Measurements from ENCODE around the gene GFOD1.

Gene GFOD1

DNA sequence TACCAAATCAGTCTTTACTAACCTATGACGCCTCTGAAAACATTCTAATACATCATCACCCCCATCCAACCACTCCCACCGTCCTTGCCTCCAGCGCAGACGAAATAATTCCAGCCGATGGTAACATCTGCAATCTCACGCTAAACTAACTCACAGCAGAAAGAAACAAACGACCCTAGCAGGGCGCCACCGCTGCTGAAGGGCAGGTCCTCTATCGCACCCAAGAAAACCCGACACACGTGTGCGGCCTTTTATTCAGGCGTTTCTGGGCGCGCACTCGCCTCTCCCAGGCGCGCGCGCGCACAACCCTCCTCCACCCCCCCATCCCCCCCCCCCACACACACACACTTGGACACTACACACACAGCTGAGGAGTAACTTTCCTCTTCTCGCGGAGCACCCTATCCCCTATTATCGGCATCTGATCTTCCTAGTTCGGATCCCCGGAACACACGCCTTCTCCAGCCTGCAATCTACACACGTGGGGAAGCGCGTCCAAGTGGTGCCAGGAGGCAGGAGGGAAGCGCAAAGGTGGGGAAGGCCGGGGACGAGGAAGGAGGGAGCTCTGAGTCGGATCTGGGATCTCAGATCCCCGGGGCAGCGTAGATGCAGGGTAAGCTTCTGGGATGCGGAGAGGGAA lies 1.4 kb downstream of the GFOD1 start:
- DNase-seq (ENCODE audit: low read depth): peak; percentile 23

- DNase-seq (ENCODE audit: low read depth): no peak
Observed at GRCh38 chr6:13485303-13485702, 2.1 kb downstream of the GFOD1 start.

DNA sequence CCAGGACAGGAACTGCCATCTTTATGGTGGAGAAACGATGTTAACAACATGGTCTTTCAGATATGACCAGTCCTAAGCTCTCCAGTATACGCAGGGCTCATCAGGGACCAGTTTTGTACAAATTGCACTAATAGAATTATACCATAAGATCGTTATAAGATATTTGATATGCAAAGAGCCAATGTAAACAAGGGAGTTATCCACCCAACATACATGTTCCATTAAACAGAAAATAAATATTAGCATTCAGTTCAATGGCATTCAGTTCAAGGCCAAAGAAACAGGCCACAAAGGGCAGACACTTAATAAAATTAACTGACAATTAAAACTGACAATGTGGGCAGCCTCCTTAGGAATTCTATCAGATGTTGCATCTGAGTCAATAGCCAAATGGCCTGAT lies 2.6 kb downstream of the GFOD1 start:
- no peak for DNase-seq (ENCODE audit: low read depth)

DNA sequence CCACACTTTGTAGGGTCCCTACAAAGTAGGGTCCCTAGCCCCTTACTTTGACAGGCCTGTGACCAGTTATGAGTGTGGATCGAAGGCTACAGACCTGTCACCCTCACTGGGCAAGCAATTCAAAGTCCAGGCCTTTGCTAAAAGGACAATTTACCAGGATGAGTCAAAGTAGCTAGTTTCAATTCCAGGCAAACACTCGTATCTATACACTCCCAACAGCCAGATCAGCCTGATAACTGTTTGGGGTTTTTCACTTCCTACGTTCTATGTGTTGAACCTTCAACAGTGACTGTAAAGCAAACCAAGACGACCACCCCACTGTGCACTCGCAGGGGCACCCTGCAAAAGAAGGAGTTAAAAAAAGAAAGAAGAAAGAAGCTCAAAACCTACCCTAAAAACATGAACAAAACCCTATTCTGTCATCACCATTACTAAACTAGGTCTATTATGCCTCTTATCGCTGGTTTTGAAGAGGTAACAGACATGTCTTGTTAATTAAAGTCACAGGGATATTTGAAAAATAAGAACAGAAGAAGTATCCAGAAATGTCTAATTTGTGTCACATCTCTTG lies 3.2 kb downstream of the GFOD1 start:
- no peak for DNase-seq (ENCODE audit: low read depth)

DNA sequence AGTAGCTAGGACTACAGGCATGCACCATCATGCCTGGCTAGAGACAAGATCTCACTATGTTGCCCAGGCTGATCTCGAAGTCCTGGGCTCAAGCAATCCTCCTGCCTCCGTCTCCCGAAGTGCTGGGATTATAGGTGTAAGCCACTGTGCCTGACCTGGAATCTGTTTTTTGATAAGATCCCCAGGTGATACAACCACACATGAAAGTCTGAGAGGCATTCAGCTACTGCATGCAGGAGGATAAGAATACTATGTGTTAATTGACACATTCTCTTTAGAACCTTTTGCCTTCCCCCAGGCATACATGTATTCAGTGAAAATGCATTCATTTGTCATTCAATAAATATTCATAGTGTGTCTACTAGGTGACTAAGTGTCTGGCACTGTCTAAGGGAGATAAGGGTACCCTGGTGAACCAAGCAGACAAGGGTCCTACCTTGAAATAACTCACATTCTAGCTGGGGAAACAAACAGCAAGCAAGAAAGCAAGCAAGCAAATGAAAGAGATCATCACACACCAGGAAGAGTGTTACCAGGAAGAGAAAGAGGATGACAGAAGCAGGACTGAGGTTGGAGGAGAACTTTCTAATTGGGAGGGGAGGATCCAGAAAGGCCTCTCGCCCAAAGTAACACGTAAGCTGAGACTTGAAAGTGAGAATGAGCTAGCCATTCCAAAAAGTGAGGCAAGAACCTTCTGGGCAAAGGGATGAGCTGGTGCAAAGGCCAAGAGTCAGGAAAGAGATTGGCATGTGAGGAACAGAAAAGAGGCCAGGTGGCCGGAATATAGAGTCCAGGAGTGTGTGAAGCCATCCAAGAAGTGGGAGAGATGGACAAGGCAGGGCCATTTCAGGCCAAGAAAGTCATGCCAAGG lies 6.5 kb downstream of the GFOD1 start:
- no peak for DNase-seq (ENCODE audit: low read depth)

DNA sequence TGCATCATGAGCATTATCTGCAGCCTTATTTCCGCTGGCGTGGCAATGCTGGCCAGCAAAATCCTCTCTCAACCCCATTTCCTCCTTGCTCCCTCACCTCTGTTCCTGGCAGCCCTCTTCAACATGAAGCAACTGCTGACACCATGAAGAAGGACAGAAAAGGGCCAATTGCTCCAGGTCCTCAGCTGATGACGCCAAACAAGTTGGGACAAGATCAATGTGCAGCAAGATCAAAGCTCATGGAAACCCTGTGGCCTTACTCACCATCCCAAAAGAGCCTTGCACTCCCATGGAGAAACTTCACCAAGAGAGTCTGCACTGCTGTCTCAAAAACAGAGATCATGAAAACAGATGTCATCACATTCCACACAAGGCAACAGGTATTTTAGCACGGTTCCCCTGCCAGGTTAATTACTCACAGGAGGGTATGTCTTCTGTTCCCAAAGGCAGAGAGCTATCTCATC lies 7.4 kb downstream of the GFOD1 start:
- no peak for DNase-seq (ENCODE audit: low read depth)

GRCh38 chr6:13479206-13479800 lies 8.1 kb downstream of the GFOD1 start:
- no peak for DNase-seq (ENCODE audit: low read depth)

- DNase-seq (ENCODE audit: low read depth): no peak
Observed at GRCh38 chr6:13478525-13478966, 8.9 kb downstream of the GFOD1 start.

GRCh38 chr6:13474787-13475186 lies 12.6 kb downstream of the GFOD1 start:
- DNase-seq (ENCODE audit: low read depth): no peak

- DNase-seq (ENCODE audit: low read depth): no peak
Observed at GRCh38 chr6:13474360-13474759, 13.0 kb downstream of the GFOD1 start.

DNA sequence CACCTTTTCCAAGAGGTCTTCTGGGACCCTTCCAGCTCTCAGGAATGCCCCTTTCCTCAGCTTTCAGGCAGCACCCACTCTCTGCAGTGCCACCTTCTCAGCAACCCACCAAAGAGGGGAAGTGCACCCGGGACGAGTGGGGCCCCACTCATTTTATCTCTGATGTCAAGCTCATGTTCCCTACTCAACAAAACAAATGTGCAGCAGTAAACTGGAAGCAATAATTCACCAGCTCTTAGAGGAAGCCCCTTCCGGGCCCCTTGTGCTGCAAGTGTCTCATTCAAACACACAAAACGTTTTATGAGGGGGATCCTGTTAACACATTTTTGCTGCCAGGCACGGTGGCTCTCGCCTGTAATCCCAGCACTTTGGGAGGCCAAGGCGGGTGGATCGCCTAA lies 13.6 kb downstream of the GFOD1 start:
- no peak for DNase-seq (ENCODE audit: low read depth)

GRCh38 chr6:13472976-13473767 lies 14.2 kb downstream of the GFOD1 start:
- DNase-seq (ENCODE audit: low read depth): no peak

GRCh38 chr6:13472099-13472498 lies 15.3 kb downstream of the GFOD1 start:
- no peak for DNase-seq (ENCODE audit: low read depth)

DNA sequence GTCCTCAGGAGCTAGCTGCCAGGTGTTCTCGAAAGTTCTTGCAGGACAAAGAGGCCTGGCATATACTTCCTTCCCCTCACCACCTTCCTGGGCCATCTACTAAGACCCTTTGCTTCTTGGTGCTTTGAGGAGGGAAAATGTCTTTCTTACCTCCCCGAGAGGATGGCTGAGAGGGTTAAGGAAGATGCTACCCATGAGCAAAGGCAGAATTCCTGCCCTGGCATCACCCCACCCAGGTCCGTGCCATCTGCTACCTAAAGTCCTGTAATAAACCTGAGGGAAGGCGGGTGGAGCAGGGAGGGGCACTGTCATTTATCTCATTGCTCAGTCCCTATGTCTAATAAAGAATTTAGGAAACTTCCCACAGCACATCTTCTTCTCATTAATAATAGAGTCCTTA lies 16.2 kb downstream of the GFOD1 start:
- DNase-seq (ENCODE audit: low read depth): no peak

DNA sequence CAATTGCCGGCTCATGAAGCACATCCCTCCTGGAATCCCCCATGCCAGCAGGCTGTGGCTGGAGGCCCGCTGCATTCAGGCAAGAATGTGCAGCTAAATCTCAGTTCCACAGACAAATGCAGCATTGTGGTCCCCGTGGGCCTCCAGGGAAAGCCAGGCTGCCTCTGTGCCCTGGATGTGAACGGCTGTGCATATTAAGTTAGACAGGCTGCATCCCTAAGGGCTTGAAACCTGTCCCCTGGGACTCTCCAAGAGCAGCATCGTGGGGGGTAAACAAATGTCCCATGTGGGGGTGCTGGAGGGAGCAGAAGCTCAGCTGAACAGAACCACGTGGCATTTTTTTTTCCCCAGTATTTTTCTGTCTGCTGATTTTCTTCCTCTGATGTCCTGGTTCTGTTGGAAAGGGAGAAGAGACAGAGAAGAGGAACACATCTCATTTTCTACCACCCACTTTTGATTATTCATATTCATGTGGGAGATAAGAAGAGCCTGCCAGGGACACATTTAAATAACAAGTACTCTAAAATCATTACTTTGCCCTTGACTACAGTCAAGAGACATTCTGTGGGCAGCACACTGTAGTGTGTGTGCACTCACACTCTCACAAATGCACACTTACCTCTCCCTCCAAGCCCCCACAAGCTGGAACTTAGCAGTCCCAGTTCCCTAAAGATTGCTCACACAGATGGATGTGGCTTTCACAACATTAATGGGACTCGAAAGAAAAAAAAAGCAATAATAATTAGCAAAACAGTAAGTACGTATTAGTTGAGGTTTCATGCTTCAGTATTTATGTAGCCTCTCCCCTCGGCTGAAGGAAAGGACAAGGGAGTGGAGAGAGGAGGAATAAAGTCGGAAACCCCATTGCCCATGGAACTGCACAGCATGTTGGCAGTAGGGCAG lies 16.9 kb downstream of the GFOD1 start:
- no peak for DNase-seq (ENCODE audit: low read depth)

- DNase-seq (ENCODE audit: low read depth): no peak
Observed at GRCh38 chr6:13469693-13470092, 17.7 kb downstream of the GFOD1 start.

DNA sequence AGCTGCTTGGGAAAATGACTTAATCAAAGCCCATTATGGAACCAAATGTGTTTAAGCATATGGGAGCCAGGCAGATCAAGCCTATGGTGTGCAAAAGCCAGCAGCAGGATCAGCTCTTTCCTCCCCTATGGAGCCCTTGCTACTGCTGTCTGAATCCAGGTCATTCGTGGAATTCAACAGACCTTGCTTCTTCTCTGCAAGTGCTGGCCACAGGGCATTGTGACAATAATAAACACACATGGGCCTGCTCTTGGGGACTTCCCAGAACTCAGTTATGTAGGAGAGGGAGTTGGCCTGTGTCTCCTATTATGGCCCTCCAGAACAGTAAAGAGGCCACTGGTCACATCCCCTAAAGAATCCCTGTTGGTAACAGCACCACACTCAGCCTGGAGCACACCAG lies 18.6 kb downstream of the GFOD1 start:
- DNase-seq (ENCODE audit: low read depth): no peak

- DNase-seq (ENCODE audit: low read depth): no peak
Observed at GRCh38 chr6:13467216-13467600, 20.2 kb downstream of the GFOD1 start.

GRCh38 chr6:13466304-13467215 lies 20.8 kb downstream of the GFOD1 start:
- DNase-seq (ENCODE audit: low read depth): peak; percentile 29

DNA sequence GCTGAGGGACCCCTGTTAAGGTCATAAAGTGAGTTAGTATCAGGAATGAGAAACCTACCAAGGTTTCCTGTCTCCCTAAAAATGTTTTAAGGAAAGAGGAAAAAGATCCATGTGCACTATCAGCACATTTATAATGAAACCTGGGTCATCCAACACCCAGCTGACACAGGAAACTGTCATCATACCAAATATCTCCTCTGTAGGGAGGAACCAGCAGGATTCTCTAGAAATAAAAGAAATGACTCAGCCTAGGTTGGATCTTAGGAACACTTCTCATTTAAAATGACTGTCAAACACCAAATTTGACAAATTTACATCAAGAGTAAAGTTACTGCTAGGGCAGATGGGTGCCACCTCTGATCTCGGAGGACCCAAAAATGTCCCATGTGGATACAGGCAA lies 21.7 kb downstream of the GFOD1 start:
- DNase-seq (ENCODE audit: low read depth): no peak

All from stimulated activated CD8-positive, alpha-beta memory T cell treated with anti-CD3 and anti-CD28 coated beads, Interleukin-12 subunit alpha, Interleukin-12 subunit beta, amount 100 ng/mL, for 4 hours (primary cell).